Skeletal muscle tissue (tissue), 4 donors: ENCODE data around the gene MOAP1. TPM values are rescaled to one million over a fixed set of nuclear protein-coding genes. Genes with fewer than 3 reads are reported as not detected.

Experiments
- H3K27ac ChIP-seq: one replicate; pipeline ENCODE4 v1.7.0; 2013; ENCODE audit warnings: mild to moderate bottlenecking, low read depth, low read length, inconsistent platforms
- H3K27me3 ChIP-seq, 3 donors: one replicate each; pipeline ENCODE4 v1.7.0; 2013; ENCODE audit warnings: low read length in 3 of 3; ENCODE audit not compliant: control insufficient read depth in 3 of 3, insufficient read depth in 3 of 3
- H3K36me3 ChIP-seq, 3 donors: one replicate each; pipeline ENCODE4 v1.7.0; 2013; ENCODE audit warnings: low read length in 3 of 3; ENCODE audit not compliant: control insufficient read depth in 3 of 3, insufficient read depth in 3 of 3
- H3K4me1 ChIP-seq, 3 donors: one replicate each; pipeline ENCODE4 v1.7.0; 2013; ENCODE audit warnings: low read length in 3 of 3, mild to moderate bottlenecking in 3 of 3; ENCODE audit not compliant: control insufficient read depth in 3 of 3, insufficient read depth in 3 of 3
- H3K4me3 ChIP-seq, 3 donors: one replicate each; pipeline ENCODE4 v1.7.0; 2013; ENCODE audit warnings: low read length in 3 of 3
- H3K9ac ChIP-seq, 3 donors: one replicate each; pipeline ENCODE4 v1.7.0; 2013; ENCODE audit warnings: low read length in 3 of 3, mild to moderate bottlenecking in 3 of 3, moderate library complexity in 2 of 3, low read depth in 1 of 3
- H3K9me3 ChIP-seq, 3 donors: one replicate each; pipeline ENCODE4 v1.7.0; 2013; ENCODE audit warnings: low read length in 3 of 3; ENCODE audit not compliant: control insufficient read depth in 3 of 3
- total RNA-seq: library from RNA; depleted of rRNA; stranded (reverse); fragments of >200 nt; gene quantifications from one replicate; pipeline ENCODE4 v1.2.3, GENCODE V29; 2014
- donor health status: Osteomylitis.

The MOAP1 gene
- total RNA-seq, 1 donor from 2014 or later, result 20.4 TPM

DNA sequence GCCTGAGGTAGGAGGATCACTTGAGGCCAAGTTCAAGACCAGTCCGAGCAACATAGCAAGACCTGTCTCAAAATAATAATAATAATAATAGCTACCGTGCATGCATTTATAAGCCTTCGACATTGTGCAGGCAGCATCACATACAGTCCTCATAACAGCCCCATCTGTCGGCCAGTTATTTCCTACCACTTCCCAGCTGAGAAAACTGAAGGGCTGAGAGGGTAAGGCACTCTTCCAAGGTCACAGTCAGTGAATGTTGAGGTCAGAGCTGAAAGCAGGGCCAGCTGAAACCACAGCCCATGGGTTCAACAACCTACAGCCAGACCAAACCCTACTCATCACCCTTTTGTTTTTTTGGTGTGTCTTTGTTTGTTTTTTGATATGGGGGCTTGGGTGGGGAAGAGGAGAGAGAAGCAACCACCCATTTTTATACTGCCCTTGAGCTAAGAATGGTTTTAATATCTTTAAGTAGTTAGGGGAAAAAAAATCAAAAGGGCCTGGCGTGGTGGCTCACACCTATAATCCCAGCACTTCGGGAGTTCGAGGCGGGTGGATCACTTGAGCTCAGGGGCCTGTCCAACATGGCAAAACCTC is 52.1 kb downstream of the MOAP1 start:
- H3K36me3 ChIP-seq, result no peaks in the 10 kb centered on the region
- no peak overlapping the region for H3K4me3 ChIP-seq
- no peak overlapping the region for H3K9ac ChIP-seq
- H3K4me1 ChIP-seq, result no peaks in the 10 kb centered on the region
- no peak overlapping the region for H3K27ac ChIP-seq
- H3K9me3 ChIP-seq, result no peaks in the 10 kb centered on the region
- H3K27me3 ChIP-seq, result no peaks in the 10 kb centered on the region

Other genes with a start within 250 kb of the MOAP1 start
- gene ITPK1, start 69.0 kb downstream of the MOAP1 start, total RNA-seq, result 4.7 TPM
- 7.3 TPM for gene LYSET, start 420 bp upstream of the MOAP1 start, total RNA-seq
- gene GON7, start 22.2 kb upstream of the MOAP1 start, total RNA-seq, result 1.6 TPM
- gene UBR7, start 22.4 kb upstream of the MOAP1 start, total RNA-seq, result 26.1 TPM
- gene BTBD7, start 148.1 kb upstream of the MOAP1 start, total RNA-seq, result 39.1 TPM
- gene COX8C, start 162.3 kb upstream of the MOAP1 start, total RNA-seq, result not detected
- under 0.01 TPM for gene UNC79, start 246.0 kb upstream of the MOAP1 start, total RNA-seq